ENCODE data around the gene GRIK5.

The GRIK5 gene

GRCh38 chr19:41971363-41971762 is 98.6 kb downstream of the GRIK5 start:
- Histone ChIP-seq H3K9me3 (ENCODE audit: control insufficient read depth, insufficient read depth, low read length) (no peaks in the 10 kb centered on the region), H3K4me1 (ENCODE audit: control insufficient read depth, low read length) (no peaks in the 10 kb centered on the region), H3K27me3 (ENCODE audit: control insufficient read depth, low read length) (no peaks in the 10 kb centered on the region)

GRCh38 chr19:41969772-41970458 is 100.1 kb downstream of the GRIK5 start:
- Histone ChIP-seq H3K4me2 (ENCODE audit: low read length) (no peak overlapping the region), H3K9me2 (replicated peaks; ENCODE audit: control insufficient read depth, low read length) (no peaks in the 10 kb centered on the region), H3K4me3 (ENCODE audit: low read length) (no peak overlapping the region), H3K79me2 (ENCODE audit: control insufficient read depth, low read length) (no peaks in the 10 kb centered on the region), H3K27ac (ENCODE audit: low read depth, low read length) (no peak overlapping the region), H3K9me3 (ENCODE audit: control insufficient read depth, insufficient read depth, low read length) (no peaks in the 10 kb centered on the region), H3K27me3 (ENCODE audit: control insufficient read depth, low read length) (no peaks in the 10 kb centered on the region), H3K36me3 (ENCODE audit: control insufficient read depth, low read length) (peaks cover 10% of the 10 kb centered on the region), H4K20me1 (ENCODE audit: control insufficient read depth, insufficient read depth, low read depth, low read length) (no peaks in the 10 kb centered on the region), H3K4me1 (ENCODE audit: control insufficient read depth, low read length) (no peaks in the 10 kb centered on the region), H3F3A (ENCODE audit: control insufficient read depth, insufficient read depth) (no peaks in the 10 kb centered on the region)
- TF ChIP-seq EZH2phosphoT487 (IDR thresholded peaks at IDR 0.05; ENCODE audit: borderline replicate concordance, low read length), result no peak
- TF ChIP-seq CTCF (IDR thresholded peaks at IDR 0.05; ENCODE audit: low read depth, low read length, poor library complexity, severe bottlenecking), result no peak

More at GRCh38 chr19:41971363-41971762, 98.6 kb downstream of the GRIK5 start:
- Histone ChIP-seq H4K20me1 (ENCODE audit: control insufficient read depth, insufficient read depth, low read depth, low read length) (no peaks in the 10 kb centered on the region), H3K27ac (ENCODE audit: low read depth, low read length) (no peak overlapping the region), H3K4me3 (ENCODE audit: low read length) (no peak overlapping the region), H3K36me3 (ENCODE audit: control insufficient read depth, low read length) (peaks cover 13% of the 10 kb centered on the region), H3F3A (ENCODE audit: control insufficient read depth, insufficient read depth) (no peaks in the 10 kb centered on the region), H3K79me2 (ENCODE audit: control insufficient read depth, low read length) (no peaks in the 10 kb centered on the region), H3K4me2 (ENCODE audit: low read length) (no peak overlapping the region), H3K9me2 (replicated peaks; ENCODE audit: control insufficient read depth, low read length) (no peaks in the 10 kb centered on the region)
- TF ChIP-seq EZH2phosphoT487 (IDR thresholded peaks at IDR 0.05; ENCODE audit: borderline replicate concordance, low read length), result no peak

GRCh38 chr19:41968751-41969595 is 101.0 kb downstream of the GRIK5 start:
- H3F3A ChIP-seq (ENCODE audit: control insufficient read depth, insufficient read depth), result no peaks in the 10 kb centered on the region
- H3K79me2 ChIP-seq (ENCODE audit: control insufficient read depth, low read length), result no peaks in the 10 kb centered on the region
- H3K27me3 ChIP-seq (ENCODE audit: control insufficient read depth, low read length), result no peaks in the 10 kb centered on the region
- H3K4me2 ChIP-seq (ENCODE audit: low read length), result no peak overlapping the region
- no peaks in the 10 kb centered on the region for H3K9me3 ChIP-seq (ENCODE audit: control insufficient read depth, insufficient read depth, low read length)
- no peaks in the 10 kb centered on the region for H4K20me1 ChIP-seq (ENCODE audit: control insufficient read depth, insufficient read depth, low read depth, low read length)
- H3K27ac ChIP-seq (ENCODE audit: low read depth, low read length), result no peak overlapping the region
- H3K4me3 ChIP-seq (ENCODE audit: low read length), result no peak overlapping the region
- 0 out of 2 replicates have a peak, but pooled peaks cover 5% of the 10 kb centered on the region for H3K4me1 ChIP-seq (ENCODE audit: control insufficient read depth, low read length)
- TF ChIP-seq CTCF (IDR thresholded peaks at IDR 0.05; ENCODE audit: low read depth, low read length, poor library complexity, severe bottlenecking) (no peak), EZH2phosphoT487 (IDR thresholded peaks at IDR 0.05; ENCODE audit: borderline replicate concordance, low read length) (no peak)
- no peaks in the 10 kb centered on the region for H3K9me2 ChIP-seq (replicated peaks; ENCODE audit: control insufficient read depth, low read length)
- H3K36me3 ChIP-seq (ENCODE audit: control insufficient read depth, low read length), result peaks cover 10% of the 10 kb centered on the region

All from DOHH2 (cell line).